CD4-positive, alpha-beta T cell treated with Interleukin-1 beta for 1 hour (primary cell): ENCODE data around the gene HNRNPAB.

Source experiments
- DNase-seq, 2 donors: peaks; one replicate each; pipeline ENCODE4 v3.0.0-alpha.2; 2020 to 2022

The HNRNPAB gene

GRCh38 chr5:178204182-178204934, at the start of gene HNRNPAB:
Gene HNRNPAB (plus strand): TSS chr5:178204533. CDS start chr5:178204838, 305 bp downstream.
- peak; percentile 95 to 97 for DNase-seq

- DNase-seq = no peak
These were observed 49.3 kb upstream of the HNRNPAB start for GRCh38 chr5:178155065-178155464.

- no peak for DNase-seq
These were observed 44.2 kb upstream of the HNRNPAB start for GRCh38 chr5:178160176-178160575.

- DNase-seq = no peak
These were observed 41.9 kb upstream of the HNRNPAB start for GRCh38 chr5:178162481-178162880.

GRCh38 chr5:178163772-178164735, 40.3 kb upstream of the HNRNPAB start:
- DNase-seq = peak; percentile 89 to 91

GRCh38 chr5:178165581-178165980, 38.8 kb upstream of the HNRNPAB start:
- no peak for DNase-seq

GRCh38 chr5:178170455-178170854, 33.9 kb upstream of the HNRNPAB start:
- DNase-seq = no peak

GRCh38 chr5:178174456-178174855, 29.9 kb upstream of the HNRNPAB start:
- no peak for DNase-seq

GRCh38 chr5:178176791-178177190, 27.5 kb upstream of the HNRNPAB start:
- no peak for DNase-seq

GRCh38 chr5:178177569-178177968, 26.8 kb upstream of the HNRNPAB start:
- no peak for DNase-seq

- DNase-seq = no peak
These were observed 24.0 kb upstream of the HNRNPAB start for GRCh38 chr5:178180141-178180863.

- DNase-seq = no peak
These were observed 22.0 kb upstream of the HNRNPAB start for GRCh38 chr5:178182158-178182876.

- DNase-seq = no peak
These were observed 17.9 kb upstream of the HNRNPAB start for GRCh38 chr5:178186427-178186826.

GRCh38 chr5:178187014-178187413, 17.3 kb upstream of the HNRNPAB start, which contains the start of gene GMCL2:
Gene GMCL2 (minus strand): TSS chr5:178187371. CDS start chr5:178187299, 72 bp downstream.
- no peak for DNase-seq

- DNase-seq = no peak
These were observed 14.9 kb upstream of the HNRNPAB start for GRCh38 chr5:178189433-178189832.

GRCh38 chr5:178191661-178192060, 12.7 kb upstream of the HNRNPAB start:
- no peak for DNase-seq

- DNase-seq = no peak
These were observed 12.1 kb upstream of the HNRNPAB start for GRCh38 chr5:178192244-178192643.

- no peak for DNase-seq
These were observed 11.5 kb upstream of the HNRNPAB start for GRCh38 chr5:178192787-178193186.

GRCh38 chr5:178193251-178193809, 11.0 kb upstream of the HNRNPAB start:
- no peak for DNase-seq

GRCh38 chr5:178194026-178194425, 10.3 kb upstream of the HNRNPAB start:
- no peak for DNase-seq

GRCh38 chr5:178196281-178196812, 8.0 kb upstream of the HNRNPAB start:
- DNase-seq = no peak

- no peak for DNase-seq
These were observed 7.3 kb upstream of the HNRNPAB start for GRCh38 chr5:178196986-178197385.
